ENCODE data around the gene PDC.

Gene PDC

DNA sequence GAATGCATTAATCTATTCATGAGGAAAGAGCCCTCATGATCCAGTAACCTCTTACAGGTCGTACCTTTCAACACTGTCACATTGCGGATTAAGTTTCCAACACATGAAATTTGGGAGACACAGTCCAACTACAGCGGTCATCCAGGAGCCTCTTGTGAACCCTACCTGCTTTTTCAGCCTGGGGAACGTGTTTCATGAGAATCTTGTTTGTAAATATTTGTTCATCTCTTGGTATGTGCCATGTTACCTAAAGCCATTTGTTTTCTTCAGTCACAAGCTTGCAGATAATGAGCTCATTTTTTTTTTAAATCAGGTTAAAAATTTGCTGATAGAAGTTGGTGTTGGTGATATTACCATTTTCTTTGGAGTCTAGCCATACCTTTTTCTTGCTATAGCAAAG lies 37.2 kb upstream of the PDC start:
- TF ChIP-seq, protein P1, sequence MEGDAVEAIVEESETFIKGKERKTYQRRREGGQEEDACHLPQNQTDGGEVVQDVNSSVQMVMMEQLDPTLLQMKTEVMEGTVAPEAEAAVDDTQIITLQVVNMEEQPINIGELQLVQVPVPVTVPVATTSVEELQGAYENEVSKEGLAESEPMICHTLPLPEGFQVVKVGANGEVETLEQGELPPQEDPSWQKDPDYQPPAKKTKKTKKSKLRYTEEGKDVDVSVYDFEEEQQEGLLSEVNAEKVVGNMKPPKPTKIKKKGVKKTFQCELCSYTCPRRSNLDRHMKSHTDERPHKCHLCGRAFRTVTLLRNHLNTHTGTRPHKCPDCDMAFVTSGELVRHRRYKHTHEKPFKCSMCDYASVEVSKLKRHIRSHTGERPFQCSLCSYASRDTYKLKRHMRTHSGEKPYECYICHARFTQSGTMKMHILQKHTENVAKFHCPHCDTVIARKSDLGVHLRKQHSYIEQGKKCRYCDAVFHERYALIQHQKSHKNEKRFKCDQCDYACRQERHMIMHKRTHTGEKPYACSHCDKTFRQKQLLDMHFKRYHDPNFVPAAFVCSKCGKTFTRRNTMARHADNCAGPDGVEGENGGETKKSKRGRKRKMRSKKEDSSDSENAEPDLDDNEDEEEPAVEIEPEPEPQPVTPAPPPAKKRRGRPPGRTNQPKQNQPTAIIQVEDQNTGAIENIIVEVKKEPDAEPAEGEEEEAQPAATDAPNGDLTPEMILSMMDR (IDR thresholded peaks at IDR 0.05; ENCODE audit: low read depth, low read length): no peak
- in situ Hi-C loops (cut with HindIII; ENCODE audit: low sequenced_read_pairs): no loop called here
- no peak overlapping the region for H3K4me3 ChIP-seq (ENCODE audit: low read depth, low read length)
- DNase-seq (ENCODE audit: low read depth, low spot score): no peak

DNA sequence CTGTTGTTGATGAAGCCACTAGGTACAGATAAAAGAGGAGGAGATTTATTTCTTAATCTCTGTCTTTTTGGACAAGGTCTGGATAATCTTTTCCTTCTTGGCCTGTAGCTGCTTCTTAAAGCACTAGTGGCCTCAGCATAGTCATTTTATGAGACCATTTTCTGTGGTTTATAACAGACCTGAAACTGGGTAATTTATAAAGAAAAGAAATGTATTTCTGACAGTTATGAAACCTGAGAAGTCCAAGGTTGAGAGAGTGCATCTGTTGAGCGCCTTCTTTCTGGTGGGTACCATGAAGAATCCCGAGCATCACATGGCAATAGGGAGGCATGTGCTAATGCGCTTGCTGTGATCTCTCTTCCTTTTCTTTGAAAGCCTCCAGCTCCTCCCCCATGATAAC lies 36.7 kb upstream of the PDC start:
- no peak for DNase-seq (ENCODE audit: low read depth, low spot score)
- TF ChIP-seq, protein P1 (IDR thresholded peaks at IDR 0.05; ENCODE audit: low read depth, low read length): no peak
- in situ Hi-C loops (cut with HindIII; ENCODE audit: low sequenced_read_pairs): no loop called here
- H3K4me3 ChIP-seq (ENCODE audit: low read depth, low read length): no peak overlapping the region

DNA sequence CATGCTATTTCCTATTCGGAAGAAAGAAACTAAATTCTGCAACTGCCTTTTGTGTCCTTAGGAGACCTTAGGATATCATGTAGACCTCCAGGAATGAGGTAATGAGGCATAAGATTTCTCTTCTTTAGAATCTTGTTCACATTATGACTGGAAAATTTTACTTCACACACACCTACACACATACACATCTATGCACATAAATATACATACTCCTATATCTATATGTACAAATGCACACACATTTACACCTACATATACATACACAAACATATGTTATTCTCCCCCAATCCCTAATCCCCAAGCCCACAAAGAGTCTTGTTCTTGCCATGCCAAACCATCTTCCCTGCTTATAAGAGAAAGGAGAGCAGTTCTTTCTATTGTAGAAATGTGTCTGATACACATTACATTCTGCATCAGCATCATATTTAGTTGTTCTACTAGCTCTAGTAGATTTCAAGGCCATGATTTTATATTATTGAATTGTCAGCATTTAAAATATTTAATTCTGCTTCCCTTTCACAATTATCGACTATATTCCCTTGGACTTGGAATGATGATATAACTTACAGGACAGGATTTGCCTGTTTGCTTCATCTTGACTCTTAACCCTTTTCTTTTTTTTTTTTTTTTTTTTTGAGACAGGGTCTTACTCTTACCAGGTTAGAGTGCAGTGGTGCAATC lies 35.4 kb upstream of the PDC start:
- TF ChIP-seq, protein P1 (IDR thresholded peaks at IDR 0.05; ENCODE audit: low read depth, low read length): no peak
- in situ Hi-C loops (cut with HindIII; ENCODE audit: low sequenced_read_pairs): no loop called here
- no peak overlapping the region for H3K4me3 ChIP-seq (ENCODE audit: low read depth, low read length)
- DNase-seq (ENCODE audit: low read depth, low spot score): no peak

DNA sequence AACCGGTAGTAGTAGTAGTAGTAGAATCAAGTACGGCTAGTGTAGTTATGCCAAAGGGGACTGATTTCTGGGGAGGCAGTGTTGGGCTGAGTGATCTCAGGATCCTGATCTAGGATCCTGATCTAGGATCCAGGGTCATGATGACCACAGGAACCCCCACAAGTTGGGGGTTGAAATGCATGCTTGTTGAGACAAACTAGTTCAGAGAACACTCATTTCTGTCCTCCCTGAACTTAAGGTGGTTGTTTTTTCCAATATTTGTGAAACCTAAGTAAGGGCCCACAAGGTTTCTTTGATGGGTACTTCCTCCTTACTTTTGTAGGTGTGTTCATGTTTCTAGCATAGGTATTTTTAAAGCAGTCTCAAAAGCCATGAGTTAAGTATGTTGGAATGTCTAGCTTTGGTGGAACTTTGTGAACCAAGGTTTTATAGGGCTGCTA lies 33.9 kb upstream of the PDC start:
- in situ Hi-C loops (cut with HindIII; ENCODE audit: low sequenced_read_pairs): no loop called here
- DNase-seq (ENCODE audit: low read depth, low spot score): no peak
- no peak overlapping the region for H3K4me3 ChIP-seq (ENCODE audit: low read depth, low read length)
- TF ChIP-seq, protein P1 (IDR thresholded peaks at IDR 0.05; ENCODE audit: low read depth, low read length): no peak

DNA sequence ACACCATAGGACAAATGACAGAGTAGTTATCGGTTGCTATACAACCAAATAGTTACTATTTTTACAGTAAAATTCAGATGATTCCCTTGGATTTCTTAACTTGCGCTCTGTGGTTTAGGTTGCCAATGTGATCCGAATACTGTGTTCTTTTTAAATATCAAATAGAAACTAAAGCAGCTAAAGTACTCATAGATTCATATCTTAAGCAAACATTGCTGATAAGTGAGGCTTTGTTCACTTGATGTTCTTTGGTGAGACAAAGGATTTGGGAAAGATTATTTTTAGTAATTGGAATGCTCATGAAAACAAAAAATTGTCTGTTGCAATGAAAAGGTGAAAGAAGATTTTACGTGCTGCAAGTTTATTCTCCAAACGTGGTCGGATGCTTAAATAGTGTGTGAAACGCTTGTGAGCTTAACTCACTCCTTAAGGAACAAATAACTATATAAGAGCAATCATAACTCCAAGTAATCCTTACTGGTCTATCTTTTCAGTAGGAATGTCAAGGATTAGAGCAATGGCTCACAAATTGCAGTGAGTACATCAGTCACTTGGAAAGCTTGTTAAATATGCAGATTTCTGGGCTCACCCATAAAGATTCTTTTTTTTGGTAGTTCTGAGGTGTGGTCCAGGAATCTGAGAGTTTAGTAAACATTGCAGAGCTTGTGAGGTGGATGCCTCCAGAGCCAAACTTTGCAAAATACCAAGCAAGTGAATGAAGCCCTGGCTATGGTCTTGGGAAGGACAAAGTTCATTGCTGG lies 31.8 kb upstream of the PDC start:
- in situ Hi-C loops (cut with HindIII; ENCODE audit: low sequenced_read_pairs): no loop called here
- TF ChIP-seq, protein P1 (IDR thresholded peaks at IDR 0.05; ENCODE audit: low read depth, low read length): no peak
- no peak for DNase-seq (ENCODE audit: low read depth, low spot score)
- no peak overlapping the region for H3K4me3 ChIP-seq (ENCODE audit: low read depth, low read length)

DNA sequence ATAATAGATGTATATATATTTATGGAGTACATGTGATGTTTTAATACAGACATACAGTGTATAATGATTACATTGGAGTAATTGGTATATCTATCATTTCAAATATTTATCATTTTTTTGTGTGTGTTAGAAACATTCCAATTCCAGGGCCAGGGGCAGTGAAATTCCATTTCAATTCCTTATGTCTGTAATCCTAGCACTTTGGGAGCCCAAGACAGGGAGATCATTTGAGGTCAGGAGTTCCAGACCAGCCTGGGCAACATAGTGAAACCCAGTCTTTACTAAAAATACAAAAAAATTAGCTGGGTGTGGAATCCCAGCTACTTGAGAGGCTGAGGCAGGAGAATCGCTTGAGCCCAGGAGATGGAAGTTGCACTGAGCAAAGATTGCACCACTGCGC lies 30.4 kb upstream of the PDC start:
- no peak for DNase-seq (ENCODE audit: low read depth, low spot score)
- H3K4me3 ChIP-seq (ENCODE audit: low read depth, low read length): no peak overlapping the region
- TF ChIP-seq, protein P1 (IDR thresholded peaks at IDR 0.05; ENCODE audit: low read depth, low read length): no peak
- in situ Hi-C loops (cut with HindIII; ENCODE audit: low sequenced_read_pairs): no loop called here

Measured in astrocyte of the spinal cord (primary cell).